NCI-H2196 (cell line): ENCODE measurements around the gene FAM234A.
"Not testable (repeated sequence)": the region's sequence is repeated elsewhere in the genome, so short reads cannot be mapped to it uniquely, and the experiment has no call there.

ENCODE experiments used
- DNase-seq: peaks from one replicate; lab custom pipeline; 2025; ENCODE audit not compliant: unreplicated experiment; lab: John Stamatoyannopoulos, UW

FAM234A gene, protein sequence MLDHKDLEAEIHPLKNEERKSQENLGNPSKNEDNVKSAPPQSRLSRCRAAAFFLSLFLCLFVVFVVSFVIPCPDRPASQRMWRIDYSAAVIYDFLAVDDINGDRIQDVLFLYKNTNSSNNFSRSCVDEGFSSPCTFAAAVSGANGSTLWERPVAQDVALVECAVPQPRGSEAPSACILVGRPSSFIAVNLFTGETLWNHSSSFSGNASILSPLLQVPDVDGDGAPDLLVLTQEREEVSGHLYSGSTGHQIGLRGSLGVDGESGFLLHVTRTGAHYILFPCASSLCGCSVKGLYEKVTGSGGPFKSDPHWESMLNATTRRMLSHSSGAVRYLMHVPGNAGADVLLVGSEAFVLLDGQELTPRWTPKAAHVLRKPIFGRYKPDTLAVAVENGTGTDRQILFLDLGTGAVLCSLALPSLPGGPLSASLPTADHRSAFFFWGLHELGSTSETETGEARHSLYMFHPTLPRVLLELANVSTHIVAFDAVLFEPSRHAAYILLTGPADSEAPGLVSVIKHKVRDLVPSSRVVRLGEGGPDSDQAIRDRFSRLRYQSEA

GRCh38 chr16:234468-235305, at the start of gene FAM234A:
Gene FAM234A, plus strand, starts transcription at chr16:234821. Its CDS starts 19,593 bp downstream, at chr16:254414.
- DNase-seq = peak; percentile 98

- no peak for DNase-seq
Measured at GRCh38 chr16:185213-185612, 49.4 kb upstream of the FAM234A start.

DNA sequence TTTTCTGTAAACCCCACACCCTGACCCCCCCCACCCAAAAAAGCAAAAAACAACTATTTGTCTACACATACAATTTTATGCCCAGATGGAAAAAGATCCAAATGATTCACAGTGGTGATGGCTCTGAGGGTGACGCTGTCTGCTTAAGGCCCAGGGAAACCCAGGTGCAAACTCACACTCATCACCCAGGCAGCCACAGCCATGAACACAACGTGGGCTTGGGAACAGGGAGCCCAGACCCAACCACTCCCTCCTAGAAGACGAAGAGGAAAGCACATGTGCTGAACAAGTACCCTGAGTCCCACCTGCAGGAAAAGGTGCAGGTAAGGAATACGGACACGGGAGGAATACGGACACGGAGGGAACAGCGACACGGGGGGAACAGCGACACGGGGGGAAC, 48.9 kb upstream of the FAM234A start:
- DNase-seq = no peak

GRCh38 chr16:187330-187729, 47.3 kb upstream of the FAM234A start:
- DNase-seq = no peak

- DNase-seq = no peak
Measured at GRCh38 chr16:188674-189073, 45.9 kb upstream of the FAM234A start.

- no peak for DNase-seq
Measured at GRCh38 chr16:189604-190186, 44.9 kb upstream of the FAM234A start.

DNA sequence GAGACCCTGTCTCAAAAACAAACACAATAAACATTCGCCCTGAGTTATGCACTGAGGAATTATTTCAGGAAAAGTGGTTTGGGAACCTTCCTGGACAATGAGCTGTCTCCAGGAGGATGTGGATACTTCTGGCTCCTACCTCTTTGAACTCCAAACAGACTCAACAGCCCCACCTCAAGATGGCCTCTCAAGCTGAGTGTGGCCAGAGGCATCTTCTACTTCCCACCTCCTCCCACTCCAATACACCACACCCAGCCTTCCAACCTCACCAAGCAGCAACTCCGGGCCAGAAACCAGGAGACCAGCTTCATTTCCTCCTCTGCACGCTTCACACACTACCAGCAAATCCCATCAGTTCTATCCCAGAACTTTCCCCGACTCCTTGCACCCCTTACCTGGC, 42.8 kb upstream of the FAM234A start:
- DNase-seq = no peak

DNA sequence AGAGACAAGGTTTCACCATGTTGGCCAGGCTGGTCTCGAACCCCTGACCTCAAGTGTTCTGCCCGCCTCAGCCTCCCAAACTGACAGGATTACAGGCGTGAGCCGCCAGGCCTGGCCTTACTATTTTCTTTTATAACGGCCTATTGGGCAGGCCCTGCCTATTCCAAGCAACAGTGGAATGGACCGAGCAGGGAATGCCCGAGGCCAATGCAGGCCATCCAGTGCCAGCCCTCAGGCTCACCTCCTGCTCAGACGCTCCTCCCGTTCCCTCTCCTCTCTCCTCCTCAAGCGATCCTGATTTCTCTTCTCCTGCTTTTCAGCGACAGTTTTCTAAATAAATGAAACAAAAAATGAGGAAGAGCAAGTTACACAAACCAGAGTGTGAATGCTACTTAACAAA, 41.9 kb upstream of the FAM234A start:
- DNase-seq = no peak

DNA sequence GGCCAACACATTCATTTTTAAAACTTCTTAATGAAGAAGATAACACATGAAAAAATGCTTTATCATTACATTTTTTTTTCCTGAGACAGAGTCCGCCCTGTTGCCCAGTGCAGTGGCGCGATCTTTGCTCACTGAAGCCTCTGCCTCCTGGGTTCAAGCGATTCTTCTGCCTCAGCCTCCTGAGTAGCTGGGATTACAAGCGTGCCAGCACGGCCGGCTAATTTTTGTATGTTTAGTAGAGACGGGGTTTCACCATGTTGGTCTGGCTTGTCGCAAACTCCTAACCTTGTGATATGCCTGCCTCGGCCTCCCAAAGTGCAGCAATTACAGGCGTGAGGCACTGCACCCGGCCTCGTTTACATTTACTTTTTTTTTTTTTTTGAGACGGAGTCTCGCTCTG, 41.2 kb upstream of the FAM234A start:
- DNase-seq = no peak

- no peak for DNase-seq
Measured at GRCh38 chr16:194516-194915, 40.1 kb upstream of the FAM234A start.

DNA sequence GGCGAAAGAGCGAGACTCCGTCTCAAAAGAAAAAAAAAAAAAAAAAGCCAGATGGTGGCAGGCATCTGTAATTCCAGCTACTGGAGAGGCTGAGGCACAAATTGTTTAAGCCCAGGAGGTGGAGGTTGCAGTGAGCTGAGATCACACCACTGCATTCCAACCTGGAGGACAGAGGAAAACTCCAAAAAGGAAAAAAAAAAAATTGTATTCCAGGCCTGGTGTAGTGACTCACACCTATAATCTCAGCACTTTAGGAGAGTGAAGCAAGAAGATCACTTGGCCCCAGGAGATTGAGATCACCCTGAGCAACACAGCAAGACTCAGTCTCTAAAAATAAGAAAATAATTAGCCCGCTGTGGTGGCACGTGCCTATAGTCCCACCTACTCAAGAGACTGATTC, 34.2 kb upstream of the FAM234A start:
- DNase-seq = no peak

DNA sequence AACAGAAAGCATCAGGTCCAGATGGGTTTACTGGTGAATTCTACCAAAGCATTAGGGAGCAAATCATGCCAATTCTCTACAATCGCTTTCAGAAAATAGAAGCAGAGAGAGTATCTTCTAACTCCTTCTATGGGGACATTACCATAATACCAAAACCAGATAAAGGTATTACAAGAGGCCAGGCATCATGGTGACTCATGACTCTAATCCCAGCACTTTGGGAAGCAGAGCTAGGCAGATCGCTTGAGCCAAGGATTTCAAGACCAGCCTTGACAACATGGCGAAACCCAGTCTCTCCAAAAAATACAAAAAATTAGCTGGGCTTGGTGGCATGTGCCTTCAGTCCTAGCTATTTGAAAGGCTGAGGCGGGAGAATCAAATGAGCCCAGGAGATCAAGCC, 31.4 kb upstream of the FAM234A start:
- no peak for DNase-seq

GRCh38 chr16:204046-204445, 30.6 kb upstream of the FAM234A start:
- not testable (repeated sequence) for DNase-seq

DNA sequence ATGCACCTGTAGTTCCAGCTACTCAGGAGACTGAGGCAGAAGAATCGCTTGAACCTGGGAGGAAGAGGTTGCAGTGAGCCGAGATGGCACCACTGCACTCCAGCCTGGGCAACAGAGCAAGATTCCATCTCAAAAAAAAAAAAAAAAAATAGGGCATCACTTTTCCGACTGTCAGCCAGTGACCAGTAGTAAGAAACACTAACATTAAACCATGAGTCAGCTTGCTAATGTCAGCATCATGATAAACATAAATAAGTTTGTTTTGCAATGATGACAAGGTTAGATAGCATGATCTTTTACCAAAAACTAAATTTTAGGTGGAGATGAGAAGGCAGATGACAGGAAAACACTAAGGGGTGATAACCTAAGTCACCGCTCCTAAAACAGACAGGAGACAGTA, 25.3 kb upstream of the FAM234A start:
- not testable (repeated sequence) for DNase-seq

DNA sequence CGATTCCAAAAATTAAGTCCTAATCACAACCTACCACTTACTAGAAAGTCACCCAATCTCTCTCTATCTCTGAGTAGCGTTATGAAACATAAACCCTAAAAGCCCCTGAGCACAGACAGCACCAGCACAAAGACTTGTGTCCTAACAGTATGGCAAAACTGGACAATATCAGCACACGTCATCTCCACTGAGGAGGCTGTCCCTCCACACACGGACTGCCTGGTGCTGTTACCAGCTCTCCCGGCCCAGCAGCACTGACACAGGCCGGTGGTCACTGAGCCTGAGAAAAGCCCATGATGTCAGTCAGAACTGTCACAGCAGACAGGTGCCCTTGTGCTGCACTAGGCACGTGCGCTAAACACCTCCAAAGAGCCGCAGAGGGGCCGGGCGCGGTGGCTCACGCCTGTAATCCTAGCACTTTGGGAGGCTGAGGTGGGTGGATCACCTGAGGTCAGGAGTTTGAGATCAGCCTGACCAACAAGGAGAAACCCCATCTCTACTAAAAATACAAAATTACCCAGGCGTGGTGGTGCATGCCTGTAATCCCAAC, 22.9 kb upstream of the FAM234A start:
- DNase-seq = not testable (repeated sequence)

- no peak for DNase-seq
Measured at GRCh38 chr16:212999-213398, 21.6 kb upstream of the FAM234A start.

DNA sequence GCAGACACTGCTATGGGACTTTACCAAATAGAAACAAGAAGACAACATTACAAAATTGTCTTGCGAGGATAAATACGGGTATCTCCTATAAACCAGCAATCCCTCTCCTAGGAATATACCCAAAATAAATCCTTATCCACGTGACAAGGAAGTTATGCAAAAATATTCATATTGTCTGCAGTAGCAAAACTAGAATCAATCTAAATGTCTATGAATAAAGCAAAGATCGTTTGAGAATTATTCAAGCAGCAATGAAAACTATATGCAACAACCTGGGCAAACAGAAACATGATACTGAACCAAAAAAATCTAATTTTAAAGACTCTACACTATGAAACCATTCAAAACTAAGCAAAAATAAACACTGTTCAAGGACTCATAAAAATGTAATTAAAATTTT, 14.6 kb upstream of the FAM234A start:
- DNase-seq = no peak

DNA sequence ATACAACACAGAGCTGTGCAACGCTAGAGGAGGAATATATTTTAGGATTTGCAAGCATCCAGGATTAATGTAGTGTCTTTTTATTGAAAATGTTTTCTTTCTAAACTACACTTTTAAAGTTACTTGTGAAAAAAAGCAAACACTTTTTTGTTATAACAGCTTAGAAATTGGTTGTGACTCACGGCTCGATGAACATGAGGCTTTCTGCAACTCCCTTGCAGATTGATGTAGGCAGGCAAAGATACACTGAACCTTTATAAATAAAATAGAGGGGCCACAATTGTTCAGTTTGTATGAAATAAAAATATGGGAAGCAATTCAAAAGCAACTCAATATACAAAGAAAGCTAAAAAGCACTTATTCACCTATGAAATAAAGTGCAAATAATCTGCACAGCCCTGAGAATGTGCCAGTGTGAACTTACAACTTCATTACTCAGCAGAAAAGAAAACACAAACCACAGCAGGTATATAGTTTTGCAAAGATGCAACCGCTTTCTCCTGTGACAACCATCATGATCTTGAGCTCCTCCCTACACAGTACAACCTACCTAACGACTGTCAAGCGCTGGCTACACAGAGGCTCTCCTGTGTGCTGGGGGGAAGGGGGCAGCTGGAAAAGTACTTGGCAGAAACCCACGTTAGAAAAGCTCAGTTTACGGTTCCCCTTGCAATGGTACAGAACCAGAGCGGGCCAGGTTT, 6.3 kb upstream of the FAM234A start:
- peak; percentile 39 for DNase-seq

- DNase-seq = peak; percentile 93
Measured at GRCh38 chr16:228852-229730, 5.5 kb upstream of the FAM234A start, which contains the start of gene LUC7L. Gene LUC7L, minus strand, starts transcription at chr16:229449. Its CDS starts 110 bp downstream, at chr16:229339.
